Measurements from ENCODE around the gene MAP3K13.

Gene MAP3K13

DNA sequence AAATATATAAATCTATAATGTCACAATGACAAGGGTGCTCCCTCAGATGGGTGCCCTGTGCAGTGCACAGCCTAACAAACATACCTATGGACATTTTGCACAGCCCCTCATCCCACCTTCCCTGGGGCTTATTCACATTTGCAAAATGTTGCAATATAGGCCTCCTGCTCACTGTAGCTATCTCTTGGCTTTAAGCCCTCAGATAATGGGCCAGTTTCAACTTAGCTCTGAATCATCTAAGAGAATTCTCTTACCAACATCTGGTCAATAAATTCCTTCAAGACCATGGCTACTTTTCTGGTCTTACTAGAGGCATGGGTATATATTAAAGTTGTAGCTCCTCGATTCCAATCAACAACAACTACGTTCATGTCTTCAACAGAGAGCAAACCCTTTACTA, 171.6 kb downstream of the MAP3K13 start:
- DNase-seq (ENCODE audit: low spot score), result no peak
- Mint-ChIP-seq H3K27ac (no peak overlapping the region), H3K9me3 (peaks cover 5% of the 10 kb centered on the region), H3K4me3 (no peak overlapping the region), H3K36me3 (ENCODE audit: low read depth) (peaks cover 3% of the 10 kb centered on the region), H3K4me1 (ENCODE audit: low read depth) (peaks cover 7% of the 10 kb centered on the region), H3K27me3 (ENCODE audit: low read depth) (no peaks in the 10 kb centered on the region)

DNA sequence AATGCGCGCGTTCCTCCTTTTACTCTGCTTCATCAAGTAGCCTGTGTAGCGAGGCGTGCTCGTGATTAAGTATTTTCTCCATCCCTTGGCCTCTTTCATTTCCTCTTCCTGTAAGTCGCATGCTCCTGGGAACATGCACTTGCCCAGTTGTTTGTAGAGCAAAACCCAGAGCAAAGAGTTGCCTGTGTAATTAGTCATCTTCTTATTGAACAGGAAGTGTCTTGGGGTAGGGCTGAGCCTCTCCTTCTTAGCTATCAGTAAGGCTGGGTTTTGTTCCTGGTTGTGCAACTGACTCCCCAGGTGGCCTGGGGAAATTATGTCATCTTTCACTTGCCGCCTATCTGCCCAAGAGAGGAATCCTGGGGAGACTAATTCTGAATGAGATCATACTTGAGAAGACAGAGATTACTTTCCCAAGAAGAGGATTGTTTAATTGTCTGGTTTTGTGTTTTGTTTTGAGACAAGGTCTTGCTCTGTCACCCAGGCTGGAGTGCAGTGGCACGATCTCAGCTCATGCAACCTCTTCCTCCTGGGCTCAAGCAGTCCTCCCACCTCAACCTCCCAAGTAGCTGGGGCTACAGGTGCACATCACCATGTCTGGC, 174.5 kb downstream of the MAP3K13 start:
- peak; percentile 54 for DNase-seq (ENCODE audit: low spot score)
- H3K4me3 Mint-ChIP-seq, result peak overlapping the region; percentile 68
- peaks cover 3% of the 10 kb centered on the region for H3K36me3 Mint-ChIP-seq (ENCODE audit: low read depth)
- peaks cover 5% of the 10 kb centered on the region for H3K9me3 Mint-ChIP-seq
- peaks cover 9% of the 10 kb centered on the region for H3K4me1 Mint-ChIP-seq (ENCODE audit: low read depth)
- H3K27ac Mint-ChIP-seq, result peak overlapping the region; percentile 84
- H3K27me3 Mint-ChIP-seq (ENCODE audit: low read depth), result peaks cover 1% of the 10 kb centered on the region
